ENCODE data around the gene KIAA0825.
"Not testable (repeated sequence)": the region's sequence is repeated elsewhere in the genome, so short reads cannot be mapped to it uniquely, and the experiment has no call there.

KIAA0825 gene

DNA sequence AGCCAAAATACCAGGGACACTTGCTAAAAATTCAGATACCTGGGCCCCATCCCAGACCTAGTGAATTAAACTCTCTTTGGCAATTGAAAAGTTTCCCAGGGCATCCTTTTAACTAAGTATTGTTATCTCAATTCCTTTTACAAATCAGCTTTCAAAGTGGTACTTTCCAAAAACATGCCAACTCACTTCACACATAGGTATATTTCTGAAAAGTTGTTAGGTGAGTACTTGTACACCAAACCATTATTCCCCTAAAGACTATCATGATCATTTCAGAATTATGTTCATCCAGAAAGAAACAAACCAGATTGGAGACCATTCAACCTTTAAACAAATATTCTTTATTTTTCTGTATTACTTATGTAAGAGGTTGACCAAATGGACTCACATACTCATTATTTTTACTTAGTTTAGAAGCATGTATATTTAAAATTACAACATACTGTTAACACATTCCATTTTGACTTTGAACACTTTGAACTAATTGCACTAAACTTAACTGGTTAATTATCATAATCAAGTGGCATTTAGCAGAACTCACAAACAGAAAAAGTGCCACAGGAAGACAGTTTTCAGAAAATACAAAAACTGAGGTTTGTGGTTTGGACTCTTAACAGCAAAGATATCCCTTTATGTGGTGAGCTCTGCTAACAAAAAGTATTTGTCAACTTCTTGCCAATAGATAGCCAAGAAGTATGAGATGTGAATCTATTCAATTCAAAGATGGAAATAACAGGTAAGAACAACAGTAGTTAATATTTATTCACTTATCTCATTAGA, 40.7 kb downstream of the KIAA0825 start:
- DNase-seq = no peak

DNA sequence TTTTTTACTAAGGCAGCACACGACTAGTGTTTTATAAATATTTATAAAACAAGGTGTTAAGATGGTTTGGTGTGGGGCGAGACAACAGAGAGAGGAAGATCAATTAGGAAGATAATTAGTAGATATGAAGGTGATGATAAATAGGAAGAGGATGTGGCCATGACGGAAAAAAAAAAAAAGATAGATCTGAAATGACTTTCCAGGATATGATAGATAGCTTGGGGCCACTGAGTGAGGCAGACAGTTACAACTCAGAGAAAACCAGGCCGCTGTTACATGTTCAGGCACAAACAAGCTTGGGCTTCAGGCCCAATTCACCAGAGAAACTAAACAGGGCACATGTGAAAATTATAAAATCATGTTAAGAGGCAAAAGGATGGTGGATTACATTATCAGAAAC, 43.2 kb downstream of the KIAA0825 start:
- no peak for DNase-seq

DNA sequence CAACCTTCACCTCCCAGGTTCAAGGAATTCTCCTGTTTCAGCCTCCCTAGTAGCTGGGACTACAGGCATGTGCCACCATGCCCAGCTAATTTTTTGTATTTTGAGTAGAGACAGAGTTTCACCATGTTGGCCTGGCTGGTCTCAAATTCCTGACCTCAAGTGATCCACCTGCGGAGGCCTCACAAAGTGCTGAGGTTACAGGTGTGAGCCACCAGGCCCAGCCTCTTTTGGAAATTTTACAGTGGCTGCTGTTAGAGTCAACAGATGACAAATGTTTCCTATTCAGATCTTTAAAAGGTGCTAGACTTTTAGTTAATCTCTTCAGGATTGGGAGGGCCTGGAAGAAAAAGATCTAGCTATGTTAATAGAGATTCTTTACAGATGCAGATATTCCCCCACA, 45.1 kb downstream of the KIAA0825 start:
- not testable (repeated sequence) for DNase-seq

DNA sequence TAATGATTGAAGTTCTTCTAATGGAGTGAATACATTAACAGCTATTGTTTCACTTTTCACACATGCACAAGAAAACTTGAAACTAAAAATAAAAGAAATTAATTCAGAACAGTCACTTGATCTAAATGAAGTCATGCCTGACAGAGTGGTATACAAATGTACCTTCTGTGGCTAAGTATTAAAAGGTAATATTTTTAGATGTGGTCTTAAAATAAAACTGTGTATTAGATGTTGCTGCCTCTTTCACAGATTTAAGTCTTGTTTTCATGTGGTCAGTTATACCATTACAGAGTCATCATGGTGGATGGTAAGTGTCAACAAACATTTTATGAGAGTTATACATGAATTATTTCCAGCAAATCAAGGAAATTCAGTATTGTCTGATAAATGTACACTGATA, 47.0 kb downstream of the KIAA0825 start:
- no peak for DNase-seq

DNA sequence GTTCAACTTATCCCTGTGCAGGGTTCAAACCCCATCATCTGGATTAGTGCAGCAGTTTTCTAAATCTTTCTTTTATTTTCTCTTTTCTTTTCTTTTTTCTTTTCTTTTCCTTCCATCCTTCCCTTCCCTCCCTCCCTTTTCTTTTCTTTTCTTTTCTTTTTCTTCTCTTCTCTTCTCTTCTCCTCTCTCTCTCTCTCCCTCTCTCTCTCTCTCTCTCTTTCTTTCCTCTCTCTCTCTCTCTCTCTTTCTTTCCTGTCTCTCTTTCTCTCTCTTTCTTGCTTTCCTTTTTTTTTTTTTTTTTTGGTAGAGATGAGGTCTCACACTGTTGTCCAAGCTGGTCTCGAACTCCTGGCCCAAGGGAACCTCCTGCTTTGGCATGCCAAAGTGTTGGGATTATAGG, 53.6 kb downstream of the KIAA0825 start:
- no peak for DNase-seq

DNA sequence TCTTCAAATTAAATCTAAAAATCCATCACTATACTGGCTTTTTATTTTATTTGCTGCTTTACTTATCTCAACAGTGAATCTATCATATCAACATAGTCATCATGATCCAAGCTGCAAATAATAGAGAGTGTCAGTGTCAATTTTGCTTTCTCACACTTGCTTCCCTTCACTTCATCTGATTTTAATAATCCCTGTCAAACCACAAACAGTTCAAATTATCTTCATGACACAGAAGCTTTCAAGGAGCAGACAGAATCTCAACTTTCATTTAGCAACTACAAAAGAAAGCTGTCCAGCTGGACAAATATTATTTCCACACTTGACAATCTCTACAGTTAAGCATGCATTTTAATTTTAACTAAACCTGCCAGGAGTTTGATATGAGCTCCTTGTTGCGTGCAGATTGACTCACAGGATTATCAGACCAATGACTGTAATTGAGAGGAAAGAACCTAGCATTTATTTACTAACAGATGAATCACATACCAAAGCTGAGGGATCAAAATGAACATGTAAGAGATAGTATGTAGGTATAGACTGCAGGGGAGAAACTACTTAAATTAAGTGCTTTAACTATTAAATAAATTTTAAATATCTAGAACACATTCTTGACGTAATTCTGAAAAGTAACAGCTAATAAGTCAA, 56.0 kb downstream of the KIAA0825 start:
- no peak for DNase-seq

DNA sequence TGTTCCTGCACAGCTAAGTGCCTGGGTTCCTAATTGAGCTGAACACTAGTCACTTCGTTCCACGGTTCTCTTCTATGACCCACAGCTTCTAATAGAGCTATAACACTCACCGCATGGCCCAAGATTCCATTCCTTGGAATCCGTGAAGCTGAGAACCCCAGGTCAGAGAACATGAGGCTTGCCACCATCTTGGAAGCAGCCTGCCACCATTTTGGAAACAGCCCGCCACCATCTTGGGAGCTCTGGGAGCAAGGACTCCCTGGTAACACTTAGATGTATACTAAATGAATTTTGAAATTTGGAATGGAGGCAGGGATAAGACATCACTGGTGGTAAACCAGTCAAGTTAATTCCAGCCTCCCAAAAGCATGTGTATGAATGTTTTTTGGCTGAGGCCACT, 60.4 kb downstream of the KIAA0825 start:
- DNase-seq = no peak

DNA sequence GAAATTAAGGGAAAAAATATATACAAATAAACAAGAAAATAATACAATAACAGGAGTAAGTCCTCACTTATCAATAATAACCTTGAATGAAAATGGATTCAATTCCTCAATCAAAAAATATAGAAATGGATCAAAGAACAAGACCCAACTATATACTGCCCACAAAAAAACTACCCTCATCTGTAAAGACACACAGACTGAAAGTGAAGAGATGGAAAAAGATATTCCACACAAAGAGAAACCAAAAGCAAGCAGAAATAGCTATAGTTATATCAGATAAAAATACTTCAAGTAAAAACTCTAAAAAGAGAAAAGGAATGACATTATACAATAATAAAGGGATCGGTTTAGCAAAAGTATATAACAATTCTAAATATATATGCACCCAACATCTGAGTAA, 66.5 kb downstream of the KIAA0825 start:
- DNase-seq = no peak

DNA sequence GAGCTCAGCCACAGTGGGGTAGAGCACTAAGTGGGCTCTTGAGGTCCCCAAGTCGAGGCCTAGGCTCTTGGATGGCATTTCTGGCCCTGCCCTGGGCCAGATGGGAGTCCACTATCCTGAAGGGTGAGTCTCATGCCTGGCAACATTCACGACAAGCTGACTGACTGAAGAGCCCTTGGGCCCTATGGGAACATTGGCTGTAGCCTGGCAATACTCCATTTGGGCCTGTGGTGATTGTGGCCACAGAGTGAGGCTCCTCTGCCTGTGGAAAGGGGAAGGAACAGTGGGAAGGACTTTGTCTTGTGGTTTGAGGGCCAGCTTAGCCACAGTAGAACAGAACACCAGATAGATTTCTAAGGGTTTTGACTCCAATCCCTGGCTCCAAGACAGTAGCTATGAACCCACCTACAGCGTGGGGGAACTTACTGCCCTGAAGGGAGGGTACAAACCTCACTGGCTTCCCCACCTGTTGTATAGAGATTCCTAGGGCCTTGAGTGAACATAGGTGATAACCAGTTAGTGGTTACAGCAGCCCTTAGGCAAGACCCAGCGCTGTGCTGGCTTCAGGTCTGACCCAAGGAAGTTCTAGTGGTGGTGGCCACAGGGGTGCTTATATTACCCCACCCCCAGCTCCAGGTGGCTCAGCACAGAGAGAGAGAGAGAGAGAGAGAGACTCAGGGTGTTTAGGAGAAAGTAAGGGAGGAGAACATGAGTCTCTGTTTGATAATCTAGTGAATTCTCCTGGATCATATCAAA, 72.4 kb downstream of the KIAA0825 start:
- no peak for DNase-seq

DNA sequence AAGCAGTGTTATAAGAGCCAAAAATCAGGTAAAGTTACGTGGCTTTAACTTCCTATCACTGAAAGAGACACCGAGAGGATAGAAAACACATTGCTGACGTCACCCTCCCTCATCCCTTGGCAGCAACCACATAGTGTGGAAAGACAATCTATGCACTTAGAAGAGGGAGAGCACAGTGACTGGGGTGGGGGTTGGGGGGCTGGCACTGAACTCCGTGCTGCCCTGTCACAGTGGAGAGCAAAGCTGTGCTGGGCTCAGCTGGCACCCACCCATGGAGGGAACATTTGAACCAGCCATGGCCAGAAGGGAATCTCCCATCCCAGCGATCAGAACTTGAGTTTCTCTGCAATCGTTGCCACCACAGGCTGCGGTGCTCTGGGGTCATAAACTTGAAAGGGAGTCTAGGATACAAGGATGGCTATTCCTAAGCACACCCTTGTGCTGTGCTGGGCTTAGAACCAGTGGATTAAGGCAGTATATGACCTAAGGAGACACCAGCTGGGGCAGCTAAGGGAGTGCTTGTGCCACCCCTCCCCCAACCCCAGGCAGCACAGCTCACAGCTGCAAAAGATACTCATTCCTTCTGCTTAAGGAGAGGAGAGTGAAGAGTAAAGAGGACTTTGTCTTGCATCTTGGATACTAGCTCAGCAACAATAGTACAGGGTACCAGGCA, 73.4 kb downstream of the KIAA0825 start:
- DNase-seq = no peak

DNA sequence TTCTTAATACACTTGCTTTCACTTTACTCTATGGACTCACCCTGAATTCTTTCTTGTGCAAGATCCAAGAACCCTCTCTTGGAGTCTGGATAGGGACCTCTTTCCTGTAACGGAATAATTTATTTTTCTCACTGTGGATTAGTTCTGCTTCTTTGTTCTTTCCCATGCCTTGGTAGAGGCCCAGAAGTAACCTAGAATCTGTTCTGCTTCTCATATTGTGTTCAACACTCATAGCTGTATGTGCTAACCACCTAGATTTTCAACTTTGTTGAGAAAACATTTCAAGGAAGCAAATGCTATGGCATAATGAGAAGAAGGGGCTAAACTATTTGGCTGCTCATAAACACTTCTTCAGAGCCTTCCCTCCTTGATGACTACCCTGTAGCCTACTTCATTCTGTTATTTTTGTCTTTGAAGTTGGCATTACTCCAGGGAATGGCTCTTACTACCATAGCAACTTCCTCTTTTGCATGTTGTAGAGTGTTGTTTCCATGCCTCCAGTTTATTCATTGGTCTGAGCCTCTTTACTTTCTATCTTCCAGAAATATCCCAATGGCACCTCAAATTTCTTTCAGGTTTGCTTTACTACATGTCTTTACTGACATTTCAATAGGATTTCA, 74.3 kb downstream of the KIAA0825 start:
- no peak for DNase-seq

DNA sequence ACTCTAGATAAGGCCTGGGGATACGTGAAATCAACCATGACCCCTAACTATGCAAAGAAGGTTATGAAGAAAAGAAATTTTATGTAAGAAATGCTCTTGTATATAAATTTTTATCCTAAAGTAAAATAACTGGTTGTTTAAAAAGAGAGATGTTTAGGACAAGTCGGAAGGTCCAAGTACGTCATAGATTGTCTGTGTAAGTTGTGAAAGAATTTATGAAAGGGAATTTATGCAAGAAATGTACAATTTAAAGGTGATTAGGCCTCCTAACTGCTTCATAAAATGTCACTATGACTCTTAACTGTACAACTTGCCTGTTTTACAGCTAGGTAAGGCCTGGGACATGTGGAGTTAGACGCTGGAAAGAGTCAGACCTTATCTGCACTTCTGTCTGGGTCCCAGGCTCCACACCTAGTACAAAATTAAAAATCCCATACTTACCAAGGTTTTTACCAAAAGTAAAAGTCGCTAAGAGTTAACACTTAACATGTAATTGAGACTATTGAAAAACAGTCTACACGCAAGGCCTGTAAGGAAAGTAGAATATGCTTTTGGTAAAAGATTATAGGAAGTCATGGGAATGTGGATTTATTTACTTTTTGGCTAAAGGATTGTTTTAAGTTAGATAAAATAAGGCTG, 77.4 kb downstream of the KIAA0825 start:
- DNase-seq = no peak

DNA sequence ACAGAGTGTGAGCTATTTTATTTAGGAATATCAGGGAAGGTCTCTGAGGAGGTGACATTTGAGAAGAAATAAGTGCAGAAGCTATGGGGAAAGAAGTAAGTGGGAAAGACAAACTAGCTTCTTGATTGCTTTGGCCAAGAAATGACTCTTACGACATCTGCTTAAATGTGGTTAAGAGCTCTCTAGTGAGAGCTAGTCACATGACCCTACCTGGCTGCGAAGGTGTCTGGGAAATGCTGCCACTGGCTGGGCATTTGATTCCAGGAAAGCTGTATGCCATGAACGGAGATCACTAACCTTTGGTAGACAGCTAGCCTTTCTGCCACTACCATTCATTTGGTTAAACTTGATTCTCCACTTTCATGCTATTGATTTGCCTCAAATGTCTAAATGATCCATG, 80.1 kb downstream of the KIAA0825 start:
- no peak for DNase-seq

DNA sequence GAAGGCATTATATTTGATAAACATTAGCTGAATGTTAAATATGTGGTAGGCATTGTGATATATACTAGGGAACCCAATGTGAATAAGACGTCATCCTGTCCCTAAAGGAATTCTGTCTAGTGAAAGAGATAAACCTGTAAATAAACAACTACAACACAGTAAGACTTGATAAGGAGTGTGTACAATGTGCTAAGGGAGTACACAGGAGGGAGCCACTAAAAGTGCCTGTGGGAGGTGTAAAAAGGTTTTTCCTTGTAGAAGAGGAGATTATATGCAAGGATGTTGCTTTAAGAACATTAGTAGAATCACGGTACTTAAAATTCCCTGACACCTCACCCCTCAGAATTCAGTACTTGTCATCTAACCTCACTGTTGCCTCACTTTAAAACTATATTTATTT, 91.7 kb downstream of the KIAA0825 start:
- DNase-seq = no peak

DNA sequence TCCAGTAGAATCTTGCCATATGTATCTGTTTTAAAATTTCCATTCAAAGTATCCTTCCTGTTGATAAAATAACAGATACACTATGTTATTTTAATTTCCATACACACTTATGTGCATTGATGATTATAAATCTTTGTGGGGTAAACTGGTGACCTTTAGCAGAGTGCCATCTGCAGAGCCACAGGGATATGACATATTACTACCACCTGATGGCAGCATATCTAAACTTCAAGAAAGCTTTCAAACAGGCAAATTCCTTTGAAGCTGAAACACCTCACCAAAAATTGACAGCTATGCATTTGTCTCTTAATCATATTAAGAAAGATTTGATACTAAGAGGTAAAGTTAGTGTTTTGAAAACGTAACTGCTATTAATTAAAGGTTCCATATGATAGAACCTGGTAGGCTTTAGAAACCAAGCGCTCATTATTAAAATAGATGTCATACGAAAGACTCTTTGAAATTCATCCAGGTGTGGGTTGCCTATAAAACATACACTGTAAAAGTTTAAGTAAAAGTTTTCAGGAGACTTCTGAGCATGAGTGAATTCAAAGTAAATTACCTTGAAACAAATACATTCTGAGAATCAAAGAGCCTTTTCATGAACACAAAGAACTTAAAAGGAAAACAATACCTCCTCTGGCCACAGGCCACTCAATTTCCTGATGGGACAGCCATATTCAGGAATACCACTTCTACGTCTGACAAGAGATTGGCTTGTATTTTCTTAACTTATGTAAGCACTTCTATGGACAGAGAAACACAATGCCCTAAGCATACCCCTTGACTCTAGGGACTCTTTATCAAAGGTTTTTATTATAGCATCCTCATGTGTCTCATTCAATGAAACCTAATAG, 93.3 kb downstream of the KIAA0825 start:
- no peak for DNase-seq

DNA sequence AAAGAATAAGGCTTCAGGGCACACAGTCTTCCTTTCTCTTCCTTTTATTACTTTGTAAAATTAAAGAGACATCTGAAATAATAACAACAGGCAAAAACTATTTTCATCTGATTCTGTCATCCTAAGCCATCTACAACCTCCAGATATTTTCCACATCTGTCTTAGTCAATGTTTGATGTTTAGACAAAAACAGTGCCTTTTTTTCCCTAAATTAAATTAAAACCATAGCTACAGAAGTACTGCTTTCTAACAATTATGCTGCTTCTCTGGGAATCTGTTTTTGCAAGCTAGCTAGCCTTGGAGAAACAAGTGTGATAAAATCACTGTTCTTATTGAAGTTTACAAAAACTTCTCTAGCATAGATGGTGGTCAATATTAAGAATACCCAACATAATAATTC, 95.4 kb downstream of the KIAA0825 start:
- DNase-seq = no peak

DNA sequence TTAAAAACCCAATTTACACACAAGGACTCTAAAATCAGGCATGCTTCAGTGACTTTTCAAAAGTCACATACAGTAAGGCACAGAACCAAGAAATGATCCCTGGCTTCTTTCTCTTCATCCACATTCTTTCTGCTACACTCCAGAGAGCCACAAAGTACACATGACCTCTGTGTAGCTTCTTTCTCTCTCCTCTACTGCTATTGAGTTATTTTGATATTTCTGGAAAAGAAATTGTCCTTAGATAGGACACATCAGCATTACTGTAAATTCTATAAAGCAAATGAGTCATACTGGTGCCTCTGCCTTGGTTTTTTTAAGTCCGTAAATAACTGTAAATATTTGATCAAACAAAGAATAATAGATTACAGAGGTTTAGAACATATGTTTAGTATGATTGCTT, 96.3 kb downstream of the KIAA0825 start:
- DNase-seq = no peak

DNA sequence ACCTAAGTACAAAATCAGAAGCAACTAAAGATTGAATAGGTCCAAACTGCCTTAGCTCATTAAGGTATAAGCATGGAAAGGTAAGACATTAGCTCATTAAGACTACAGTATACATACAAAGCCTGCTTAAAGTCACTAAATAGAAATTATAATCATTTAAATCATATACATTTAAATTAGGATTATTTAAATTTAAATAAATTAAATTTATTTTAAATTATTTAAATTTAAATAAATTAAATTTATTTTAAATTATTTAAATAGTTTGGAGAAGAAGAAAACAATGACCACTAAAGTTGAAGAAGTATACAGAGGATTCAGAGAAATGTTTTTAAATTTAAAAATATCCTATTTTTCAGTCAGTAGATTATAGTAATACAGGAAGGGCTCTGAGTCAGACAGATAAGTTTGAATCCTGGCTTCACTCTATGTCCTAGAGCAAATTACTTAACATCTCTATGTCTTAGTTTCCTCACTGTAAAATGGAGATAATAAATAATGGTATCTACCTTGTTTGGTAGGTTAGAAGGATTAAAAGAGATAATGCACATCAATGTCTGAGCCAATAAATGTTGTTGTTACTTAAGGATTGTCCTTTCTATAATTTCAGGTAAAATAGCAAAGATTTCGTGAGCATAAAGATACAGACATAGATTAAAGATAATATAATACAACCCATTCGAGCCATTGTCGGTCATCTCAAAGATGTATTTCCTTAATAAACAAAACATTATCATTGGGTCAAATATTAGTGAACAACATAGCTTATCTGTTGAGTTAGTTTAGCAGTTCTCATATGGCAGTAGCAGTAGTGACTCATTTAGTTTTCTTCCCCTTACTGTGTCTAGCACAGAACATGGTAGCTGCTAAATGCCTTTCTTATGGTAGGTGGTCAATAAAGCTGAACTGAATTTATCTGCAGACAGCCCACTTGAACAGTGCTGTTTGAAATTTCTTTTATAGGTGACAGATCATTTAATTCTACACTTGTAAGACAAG, 100.6 kb downstream of the KIAA0825 start:
- DNase-seq = no peak

DNA sequence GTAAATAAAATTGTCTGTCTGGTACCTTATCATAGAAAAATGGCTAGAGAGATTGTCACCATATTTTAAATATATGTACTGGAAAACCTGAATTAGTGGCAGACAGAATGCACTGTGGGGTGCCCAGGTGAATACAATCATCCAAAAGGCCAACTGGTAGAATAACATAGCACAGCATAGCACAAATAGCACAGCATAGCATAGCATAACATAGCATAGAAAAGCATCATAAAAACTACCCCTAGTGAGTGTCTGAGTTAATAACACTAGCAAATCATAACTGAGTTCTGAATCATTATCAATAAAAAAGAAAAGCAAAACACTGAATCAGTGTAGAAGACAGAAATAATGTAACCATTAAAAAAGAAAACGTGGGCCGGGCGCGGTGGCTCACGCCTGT, 102.3 kb downstream of the KIAA0825 start:
- no peak for DNase-seq

DNA sequence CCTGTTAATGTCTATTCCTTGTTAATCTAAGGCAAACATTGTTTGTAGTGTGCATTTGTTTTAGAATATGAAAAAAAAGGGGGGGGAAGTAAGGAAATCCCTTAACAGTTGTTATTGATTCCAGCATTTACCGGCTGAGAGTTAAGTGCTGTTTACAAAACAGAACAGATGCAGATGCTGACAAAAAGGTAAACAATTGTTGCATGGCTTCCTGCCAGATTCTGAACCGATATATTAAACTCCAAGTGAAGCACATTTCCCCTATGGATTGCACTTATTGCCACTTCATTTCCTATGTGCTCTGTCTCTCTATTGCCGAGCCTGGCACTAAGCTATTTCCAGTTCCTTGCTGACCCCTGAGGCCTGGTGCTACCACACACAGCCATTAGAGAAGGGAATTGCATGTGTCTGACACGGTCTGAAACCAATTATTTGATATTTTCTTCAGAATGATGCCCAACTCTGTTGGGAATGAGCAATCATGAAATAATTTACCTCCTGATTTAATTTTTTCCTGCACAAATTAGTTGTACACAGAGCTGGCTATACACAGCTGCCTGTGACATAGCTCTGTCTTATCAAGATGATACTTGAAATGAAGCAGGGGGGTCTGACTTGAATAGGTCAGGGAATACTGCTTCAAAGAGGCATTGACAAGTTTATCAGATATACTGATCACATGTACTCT, 109.8 kb downstream of the KIAA0825 start:
- peak; percentile 1 for DNase-seq

Measured in NCI-H2107 (cell line).